Neutrophil (primary cell): ENCODE measurements around the gene SSTR1.

ENCODE experiments used
- H3K27ac ChIP-seq: fragments of 200-600 bp; sonication (generic); 2 replicates; pipeline ENCODE4 v1.5.1; 2016; ENCODE audit warnings: mild to moderate bottlenecking, moderate library complexity
- H3K27me3 ChIP-seq: fragments of 200-600 bp; sonication (generic); 2 replicates; pipeline ENCODE4 v1.6.0; 2016; ENCODE audit warnings: mild to moderate bottlenecking
- H3K36me3 ChIP-seq: fragments of 200-600 bp; sonication (generic); 2 replicates; pipeline ENCODE4 v1.5.1; 2017
- H3K4me1 ChIP-seq, 2 experiments: fragments of 200-600 bp in 1 of 2; sonication (generic) in 1 of 2; 1 replicate in 1 of 2; 2 replicates in 1 of 2; pipeline versions ENCODE4 v1.5.1 to v1.6.1; 2013 to 2016; ENCODE audit warnings: low read depth in 1 of 2, low read length in 1 of 2, mild to moderate bottlenecking in 1 of 2, moderate library complexity in 1 of 2; ENCODE audit not compliant: control insufficient read depth in 1 of 2, insufficient read depth in 1 of 2
- H3K4me3 ChIP-seq, 2 experiments: fragments of 200-600 bp in 1 of 2; sonication (generic) in 1 of 2; 1 replicate in 1 of 2; 2 replicates in 1 of 2; pipeline ENCODE4 v1.5.1; 2013 to 2016; ENCODE audit warnings: low read depth in 1 of 2, low read length in 1 of 2, mild to moderate bottlenecking in 1 of 2, moderate library complexity in 1 of 2
- H3K9me3 ChIP-seq: fragments of 200-600 bp; sonication (generic); 2 replicates; pipeline ENCODE4 v1.5.1; 2016
- CTCF ChIP-seq: fragments of 200-600 bp; sonication (generic); IDR thresholded peaks from 2 replicates; pipeline ENCODE4 v1.5.1; 2016; ENCODE audit warnings: antibody characterized with exemption

The SSTR1 gene

DNA sequence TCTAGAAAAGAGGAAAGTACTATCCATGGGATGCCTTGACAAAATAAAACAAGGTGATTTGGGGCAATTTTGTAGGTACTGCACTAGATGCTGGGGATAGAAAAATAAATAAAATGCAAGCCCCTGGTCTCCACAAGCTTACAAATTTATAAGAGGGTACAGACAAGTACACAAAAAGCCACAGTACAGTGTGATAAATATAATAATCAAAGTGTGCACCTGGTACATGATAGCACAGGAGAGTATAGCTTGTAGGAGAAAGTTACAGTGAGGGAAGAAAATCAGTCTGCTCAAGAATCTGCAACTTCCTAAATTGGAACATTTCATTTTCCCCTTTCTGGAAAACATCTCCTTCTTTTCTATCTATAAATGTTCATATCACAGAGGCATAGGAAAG, 3.0 kb upstream of the SSTR1 start:
- Histone ChIP-seq H3K27ac (no peak overlapping the region), H3K4me3 (no peak overlapping the region), H3K36me3 (no peaks in the 10 kb centered on the region), H3K27me3 (peaks cover 82% of the 10 kb centered on the region), H3K9me3 (no peaks in the 10 kb centered on the region), H3K4me1 (peaks cover 3% of the 10 kb centered on the region in 2 experiments)
- no peak for TF ChIP-seq CTCF

- Histone ChIP-seq H3K4me3 (no peak overlapping the region), H3K27me3 (peaks cover 88% of the 10 kb centered on the region), H3K36me3 (no peaks in the 10 kb centered on the region), H3K4me1 (peaks cover 3 to 8% of the 10 kb centered on the region in 2 experiments), H3K9me3 (no peaks in the 10 kb centered on the region), H3K27ac (no peak overlapping the region)
- TF ChIP-seq CTCF, result no peak
Observed at GRCh38 chr14:38205119-38205813, 2.4 kb upstream of the SSTR1 start.

DNA sequence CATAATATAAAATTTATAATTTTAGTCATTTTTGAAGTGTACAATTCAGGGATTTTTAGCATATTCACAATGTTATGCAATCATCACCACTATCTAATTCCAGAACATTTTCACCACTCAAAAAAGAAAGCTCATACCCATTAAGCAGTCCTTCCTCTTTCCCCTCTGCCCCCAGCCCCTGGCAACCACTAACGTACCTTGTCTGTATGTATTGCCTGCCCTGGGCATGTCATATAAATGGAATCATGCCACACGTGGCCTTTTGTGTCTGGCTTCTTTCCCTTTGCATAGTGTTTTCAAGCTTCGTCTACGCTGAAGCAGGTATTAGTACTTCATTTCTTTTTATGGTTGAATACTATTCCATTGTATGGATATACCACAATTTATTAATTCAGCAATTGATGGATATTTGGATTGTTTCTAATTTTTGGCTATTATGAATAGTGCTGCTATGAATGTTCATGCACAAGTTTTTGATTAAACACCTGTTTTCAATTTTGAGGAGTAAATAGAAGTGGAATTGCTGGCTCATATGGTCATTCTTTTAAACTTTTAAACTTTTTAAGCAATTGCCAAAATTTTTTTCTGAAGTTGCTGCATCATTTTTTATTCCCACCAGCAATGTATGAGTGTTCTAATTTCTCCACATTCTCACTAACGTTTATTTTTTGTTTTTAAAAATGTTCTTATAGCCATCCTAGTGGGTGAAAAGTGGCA, 1.6 kb upstream of the SSTR1 start:
- no peak for TF ChIP-seq CTCF
- peaks cover 94% of the 10 kb centered on the region for H3K27me3 ChIP-seq
- H3K4me1 ChIP-seq, result peaks cover 3 to 13% of the 10 kb centered on the region in 2 experiments
- no peaks in the 10 kb centered on the region for H3K9me3 ChIP-seq
- H3K27ac ChIP-seq, result no peak overlapping the region
- H3K4me3 ChIP-seq, result no peak overlapping the region
- no peaks in the 10 kb centered on the region for H3K36me3 ChIP-seq

- peaks cover 94% of the 10 kb centered on the region for H3K27me3 ChIP-seq
- no peak for TF ChIP-seq CTCF
- no peaks in the 10 kb centered on the region for H3K36me3 ChIP-seq
- peaks cover 3 to 13% of the 10 kb centered on the region in 2 experiments for H3K4me1 ChIP-seq
- H3K4me3 ChIP-seq, result no peak overlapping the region
- H3K9me3 ChIP-seq, result no peaks in the 10 kb centered on the region
- H3K27ac ChIP-seq, result no peak overlapping the region
Observed at GRCh38 chr14:38206689-38207376, 871 bp upstream of the SSTR1 start.

- TF ChIP-seq CTCF, result no peak
- no peaks in the 10 kb centered on the region for H3K36me3 ChIP-seq
- H3K9me3 ChIP-seq, result no peaks in the 10 kb centered on the region
- H3K27me3 ChIP-seq, result peaks cover 95% of the 10 kb centered on the region
- peaks cover 3 to 13% of the 10 kb centered on the region in 2 experiments for H3K4me1 ChIP-seq
- H3K4me3 ChIP-seq, result no peak overlapping the region
- no peak overlapping the region for H3K27ac ChIP-seq
Observed at GRCh38 chr14:38207377-38207735, 348 bp upstream of the SSTR1 start.
